GM19035 (cell line): Measurements from ENCODE around the gene MAP2K6.
"Not testable (repeated sequence)": the region's sequence is repeated elsewhere in the genome, so short reads cannot be mapped to it uniquely, and the experiment has no call there.

Experiments used
- ATAC-seq: cut with Tn5 transposase; IDR thresholded peaks from one replicate; pipeline ENCODE4 v1.9.1; 2021; ENCODE audit not compliant: unreplicated experiment

MAP2K6 gene

DNA sequence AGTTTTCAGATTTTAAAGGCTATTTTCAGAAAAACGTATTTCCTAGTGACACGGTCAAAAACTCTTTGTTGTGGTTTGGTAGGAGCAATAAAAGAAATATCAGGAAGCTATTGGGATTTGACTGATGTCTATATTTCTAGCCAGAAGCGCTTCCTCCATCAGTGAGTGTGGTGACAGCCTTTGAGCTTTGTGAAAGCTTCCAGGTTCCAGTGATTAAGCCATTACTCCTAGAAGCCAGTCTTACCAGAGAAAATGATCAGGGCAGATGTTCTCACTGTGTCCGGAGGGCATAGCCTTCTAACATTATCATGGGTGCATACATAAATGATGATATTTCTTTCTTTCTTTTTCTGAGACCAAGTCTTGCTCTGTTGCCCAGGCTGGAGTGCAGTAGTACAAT is 39.6 kb downstream of the MAP2K6 start:
- ATAC-seq, result no peak

DNA sequence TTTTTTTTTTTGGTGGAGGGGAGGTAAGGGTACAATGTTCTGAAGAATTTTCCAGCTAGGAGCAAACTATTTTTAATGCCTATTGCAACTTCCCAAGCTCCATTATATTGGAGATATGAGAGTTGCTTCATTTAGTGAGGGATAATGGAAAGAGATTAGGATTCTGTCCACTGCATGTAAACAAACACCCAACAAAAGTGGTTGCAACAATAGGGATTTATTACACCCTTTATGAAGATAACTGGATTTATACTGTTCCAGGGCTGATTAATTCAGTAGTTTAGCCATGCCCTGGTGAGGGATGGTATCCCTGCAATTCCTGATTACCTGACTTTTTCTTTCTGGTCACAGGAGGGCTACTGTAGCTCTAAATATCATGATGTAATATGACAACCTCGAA is 40.5 kb downstream of the MAP2K6 start:
- no peak for ATAC-seq

DNA sequence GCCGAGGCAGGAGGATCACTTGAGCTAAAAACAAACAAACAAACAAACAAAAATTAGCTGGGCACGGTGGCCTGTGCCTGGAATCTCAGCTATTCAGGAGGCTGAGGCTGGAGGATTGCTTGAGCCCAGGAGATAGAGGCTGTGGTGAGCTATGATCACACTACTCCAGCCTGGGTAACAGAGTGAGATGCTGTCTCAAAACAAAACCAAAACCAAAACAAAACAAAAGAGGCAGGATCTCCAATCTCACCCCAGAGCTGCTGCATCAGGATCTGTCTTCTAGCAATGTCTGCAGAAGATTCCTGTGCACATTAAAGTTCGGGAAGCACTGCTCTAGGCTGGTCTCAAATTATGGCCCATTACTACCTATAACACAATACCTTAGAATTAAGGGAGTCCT is 43.1 kb downstream of the MAP2K6 start:
- ATAC-seq, result no peak

DNA sequence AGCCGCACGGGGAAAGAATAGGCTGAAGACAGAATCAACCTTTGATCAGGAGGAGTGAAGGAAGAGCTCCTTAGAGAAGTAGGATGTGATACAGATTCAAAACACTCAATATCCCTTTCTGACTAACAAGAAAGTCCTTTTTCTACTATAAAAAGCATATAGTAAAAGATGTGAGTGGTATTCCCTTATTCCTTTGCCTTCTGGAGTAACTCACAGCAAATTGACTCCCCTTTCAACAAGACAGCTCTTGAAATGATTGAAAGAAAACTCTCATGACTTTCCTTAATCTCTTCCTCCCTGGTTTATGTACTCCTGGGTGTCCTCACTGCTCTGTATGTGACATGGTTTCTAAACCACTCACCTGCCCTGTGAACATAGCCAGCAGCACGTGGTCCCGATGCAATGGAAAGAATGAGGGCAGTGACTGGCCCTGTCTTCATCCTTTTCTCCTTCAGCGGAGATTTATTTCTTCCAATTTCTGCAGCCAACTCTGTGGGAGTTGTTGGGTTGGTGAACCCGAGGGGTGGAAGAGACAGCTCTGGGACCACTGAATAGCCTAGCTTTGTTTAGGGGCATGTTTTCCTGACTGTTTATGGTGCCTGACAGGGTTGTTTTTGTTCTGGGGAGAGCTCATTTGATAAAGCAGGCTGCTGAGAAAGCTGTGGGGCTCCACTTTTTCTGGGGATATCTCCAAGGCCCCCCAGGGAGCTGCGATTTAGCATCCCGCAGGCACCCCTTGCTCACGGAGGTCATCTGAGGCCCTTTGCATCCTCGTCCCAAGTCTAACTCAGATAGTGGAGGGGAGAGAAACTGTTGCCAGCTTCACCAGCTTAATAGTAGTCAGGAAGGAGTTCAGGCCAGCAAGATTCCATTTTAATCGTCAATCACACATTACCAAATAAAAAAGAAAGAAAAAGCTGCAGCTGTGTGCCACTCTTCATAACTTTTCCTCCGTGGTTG is 46.7 kb downstream of the MAP2K6 start:
- ATAC-seq, result no peak

DNA sequence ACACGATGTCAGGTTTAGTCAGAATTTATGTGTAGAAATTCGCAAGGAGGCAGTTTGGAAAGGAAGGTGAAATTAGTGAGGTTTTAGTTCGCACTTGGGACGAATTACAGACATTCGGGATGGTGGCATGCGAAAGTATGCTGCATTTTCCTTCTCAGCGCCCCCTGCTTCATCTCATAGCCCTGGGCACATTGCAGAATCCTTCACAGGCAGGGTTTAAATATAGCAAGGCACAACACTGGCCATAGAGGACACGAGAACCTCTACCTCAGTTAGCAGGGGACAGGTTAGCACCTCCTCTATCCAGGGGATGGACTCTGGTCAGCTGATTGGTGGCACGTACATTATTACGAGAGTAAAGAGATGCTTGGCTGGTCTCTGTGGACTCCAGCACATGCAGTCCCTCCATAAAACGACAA is 47.5 kb downstream of the MAP2K6 start:
- no peak for ATAC-seq

DNA sequence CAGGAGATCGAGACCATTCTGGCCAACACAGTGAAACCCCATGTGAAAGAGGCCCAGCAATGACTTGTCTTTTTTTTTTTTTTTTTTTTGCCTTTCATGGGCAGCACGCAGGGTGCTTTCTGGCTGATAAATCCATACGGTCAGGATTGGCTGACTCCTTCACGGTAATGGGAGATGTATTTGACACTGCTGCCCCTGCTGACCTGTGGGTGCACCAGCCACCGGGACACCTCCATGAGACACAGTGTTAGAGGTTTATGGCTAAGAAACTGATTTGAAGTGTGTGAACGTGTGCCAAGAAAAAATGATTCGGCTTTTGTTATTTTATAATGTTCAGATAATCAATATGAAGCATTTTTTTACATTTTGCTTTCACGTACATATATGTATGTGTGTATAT is 48.4 kb downstream of the MAP2K6 start:
- no peak for ATAC-seq

DNA sequence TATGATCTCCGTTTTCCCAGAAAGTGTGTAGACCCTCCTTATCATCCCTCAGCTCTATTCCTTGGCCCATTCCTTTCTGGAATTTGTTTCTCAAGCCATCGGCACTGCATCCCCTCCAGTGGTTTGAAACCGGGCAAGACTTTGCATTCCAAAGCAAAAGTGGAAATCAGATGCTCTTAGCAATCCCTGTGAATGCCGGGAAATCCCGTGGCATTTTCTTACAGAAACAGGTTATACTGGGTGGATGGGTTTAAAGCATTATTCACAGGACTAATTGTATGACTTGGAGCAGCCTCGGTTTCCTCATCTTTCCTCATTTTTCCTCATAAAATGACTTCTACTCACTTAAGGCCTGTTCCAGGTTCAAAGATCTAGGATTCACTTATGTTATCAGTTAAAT is 52.0 kb downstream of the MAP2K6 start:
- no peak for ATAC-seq

DNA sequence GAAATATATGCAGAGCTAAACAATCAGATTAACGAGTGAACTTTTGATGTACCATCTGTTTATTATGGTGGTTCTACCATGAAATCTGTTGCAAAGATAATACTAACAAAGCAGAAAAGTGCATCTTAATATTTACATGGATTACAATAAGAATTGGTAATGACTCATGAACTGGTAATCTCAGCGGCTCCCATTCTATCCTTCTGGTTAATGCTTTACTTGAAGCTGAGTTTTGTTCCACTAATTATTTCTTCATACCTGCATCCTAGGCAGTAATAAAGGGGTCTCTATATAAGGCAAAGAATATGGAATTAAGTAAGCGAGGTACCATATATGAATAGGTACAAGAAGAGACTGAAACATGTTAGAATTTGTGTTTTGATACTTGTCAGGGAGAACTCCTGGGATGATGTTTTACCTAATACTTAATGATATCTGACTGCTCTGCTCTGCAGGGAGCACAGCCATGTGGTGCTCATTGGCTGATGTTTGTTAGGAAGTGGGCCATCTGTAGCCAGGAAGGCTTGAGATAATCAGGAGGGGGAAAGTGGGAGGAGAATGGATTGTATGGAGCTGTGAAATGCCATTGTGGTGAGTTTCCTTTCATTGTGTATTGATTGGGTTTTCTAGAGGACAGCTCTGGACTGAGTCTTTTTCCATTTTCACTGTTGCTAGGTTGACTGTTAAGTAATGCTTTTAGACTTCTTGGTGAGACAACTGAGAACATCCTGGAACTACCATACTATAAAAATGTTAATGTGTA is 52.6 kb downstream of the MAP2K6 start:
- no peak for ATAC-seq

DNA sequence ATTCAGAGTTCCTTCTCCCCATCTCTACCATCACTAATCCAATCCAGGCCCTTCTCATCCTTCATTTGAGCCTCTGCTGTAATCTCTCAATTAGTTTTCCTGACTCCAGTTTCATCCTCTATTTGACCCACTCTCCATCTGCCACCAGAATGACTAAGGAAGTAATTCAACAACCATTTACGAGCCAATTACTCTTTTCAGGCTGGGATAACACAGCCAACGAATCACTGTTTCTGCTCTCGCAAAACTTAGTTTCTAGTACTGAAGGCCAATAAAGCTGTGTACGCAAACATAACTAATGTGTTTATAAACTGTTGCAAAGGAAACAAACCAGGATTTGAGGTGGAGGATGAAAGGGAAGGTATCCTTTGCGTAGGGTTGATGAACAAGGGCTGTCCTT is 53.7 kb downstream of the MAP2K6 start:
- no peak for ATAC-seq

DNA sequence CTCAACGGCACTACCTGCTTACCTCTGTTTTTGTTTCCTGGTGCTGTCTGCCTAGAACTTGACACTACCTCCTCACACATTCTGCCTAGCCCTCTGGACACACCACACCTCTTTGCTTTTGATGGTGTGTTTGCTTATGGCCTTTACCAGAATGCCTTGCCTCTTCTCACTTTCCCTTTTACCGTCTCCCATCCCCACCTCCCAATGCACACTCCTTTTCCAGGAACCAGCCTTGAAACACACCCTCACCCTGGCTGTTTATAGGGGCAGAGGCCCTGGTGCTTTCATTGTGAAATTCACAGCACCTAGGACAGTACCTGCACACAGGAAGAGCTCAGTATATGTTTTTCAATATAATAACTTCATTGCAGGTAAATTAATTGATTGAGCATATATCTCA is 56.2 kb downstream of the MAP2K6 start:
- no peak for ATAC-seq

DNA sequence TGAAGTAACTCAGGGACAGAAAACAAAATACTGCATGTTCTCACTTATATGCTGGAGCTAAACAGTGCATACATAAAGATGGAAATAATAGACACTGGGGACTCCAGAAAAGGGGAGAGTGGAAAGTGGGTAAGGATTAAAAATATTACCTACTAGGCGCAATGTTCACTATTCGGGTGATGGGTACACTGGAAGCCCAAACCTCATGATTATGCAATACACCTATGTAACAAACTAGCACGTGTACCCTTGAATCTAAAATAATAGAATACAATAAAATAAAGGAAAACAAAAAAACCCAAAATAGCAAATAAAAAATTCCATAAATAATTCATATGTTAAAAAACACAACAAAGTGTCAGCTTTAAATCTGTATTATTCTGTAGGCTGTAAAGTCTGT is 56.9 kb downstream of the MAP2K6 start:
- ATAC-seq, result no peak

DNA sequence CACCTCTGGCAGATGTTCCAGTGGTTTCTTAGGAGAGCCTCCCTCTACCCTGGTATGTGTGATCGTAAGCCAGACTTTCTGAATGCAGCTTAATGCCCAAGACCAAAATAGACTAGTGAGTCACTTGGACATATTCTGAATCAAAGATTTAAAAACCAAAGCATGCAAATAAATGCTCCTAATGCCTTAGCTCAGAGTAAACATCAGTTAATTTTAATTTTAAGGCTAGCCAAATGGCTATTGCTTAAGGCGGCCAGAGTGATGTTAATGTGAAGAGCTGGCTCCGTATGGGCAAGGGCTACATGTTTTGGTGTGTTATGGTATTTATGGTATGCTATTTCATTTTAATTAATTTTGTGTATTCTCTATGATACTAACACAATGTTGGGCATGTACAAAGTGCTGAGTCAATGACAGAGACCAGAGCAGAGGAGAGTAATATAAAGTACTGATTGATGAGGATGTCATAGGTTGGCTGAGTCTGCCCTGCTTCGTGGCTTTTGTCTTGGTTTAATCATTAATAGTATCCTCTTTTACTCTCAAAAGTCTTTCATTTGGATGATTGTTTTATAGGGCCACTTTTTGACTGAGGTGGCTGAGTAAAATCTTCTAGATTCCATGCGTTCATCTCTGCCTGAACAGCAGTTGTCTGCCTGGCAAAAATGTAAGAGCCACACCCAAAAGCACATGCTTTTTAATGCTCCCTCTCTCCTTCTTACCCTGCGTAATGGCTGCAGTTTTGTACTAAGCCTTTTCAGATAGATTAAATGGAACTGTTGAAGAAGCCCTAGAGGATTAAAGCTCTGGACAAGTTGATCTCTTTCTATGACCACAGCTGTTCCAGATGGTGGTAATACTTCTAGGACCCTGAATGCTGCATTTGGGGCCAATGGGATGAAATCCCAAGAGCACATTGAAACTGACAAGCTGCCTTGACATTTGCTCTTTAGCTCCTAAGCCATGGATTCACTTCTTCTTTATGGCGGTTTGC is 59.6 kb downstream of the MAP2K6 start:
- no peak for ATAC-seq

DNA sequence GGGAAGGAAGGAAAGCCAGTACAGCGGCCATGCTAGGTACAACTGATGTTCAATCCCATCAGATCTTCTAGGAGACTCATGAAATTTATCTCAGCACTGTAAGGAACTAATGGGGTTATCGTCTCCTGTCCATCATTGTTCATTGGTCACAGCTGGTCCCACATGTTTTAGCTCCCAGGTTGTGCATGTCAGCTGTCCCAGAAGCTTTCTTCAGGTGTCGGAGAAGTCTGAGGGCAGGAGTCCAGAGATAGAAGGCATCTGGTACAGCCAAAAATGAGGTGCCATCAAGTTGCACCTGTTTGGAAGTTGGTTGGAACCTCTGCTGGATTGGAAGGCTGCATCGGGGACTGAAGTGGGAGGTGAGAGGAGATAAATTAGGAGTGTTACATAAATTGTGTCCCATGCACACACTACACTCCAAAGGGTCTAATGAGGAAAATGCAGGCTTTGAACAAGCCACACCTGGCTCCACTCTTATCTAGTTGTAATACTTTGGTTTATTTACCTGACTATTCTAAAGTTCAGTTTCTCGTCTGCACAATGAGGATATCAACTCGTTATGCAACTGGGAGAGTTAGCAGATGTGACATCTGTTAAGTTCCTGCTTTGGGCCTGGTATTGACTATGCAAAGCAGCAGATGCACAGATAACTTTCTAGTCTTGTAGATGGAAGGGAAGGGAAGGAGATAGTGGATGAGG is 62.9 kb downstream of the MAP2K6 start:
- no peak for ATAC-seq

DNA sequence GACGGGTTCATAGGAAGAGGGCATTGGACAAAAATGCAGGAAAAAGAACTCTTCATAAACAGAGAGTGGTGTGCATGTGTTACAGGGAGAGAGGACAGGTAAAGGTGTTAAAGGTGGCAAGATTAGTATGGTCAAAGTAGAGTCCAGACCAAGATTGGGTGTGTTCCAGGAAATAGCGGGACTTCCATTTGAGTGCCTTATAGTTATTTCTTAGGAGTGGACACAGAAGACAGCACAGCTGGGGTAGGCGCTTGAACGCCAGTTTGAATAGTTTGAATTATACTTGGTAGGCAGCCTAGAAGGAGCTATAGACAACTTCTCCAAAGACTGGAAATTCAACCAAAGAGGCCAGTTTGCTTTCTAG is 63.4 kb downstream of the MAP2K6 start:
- ATAC-seq, result no peak

DNA sequence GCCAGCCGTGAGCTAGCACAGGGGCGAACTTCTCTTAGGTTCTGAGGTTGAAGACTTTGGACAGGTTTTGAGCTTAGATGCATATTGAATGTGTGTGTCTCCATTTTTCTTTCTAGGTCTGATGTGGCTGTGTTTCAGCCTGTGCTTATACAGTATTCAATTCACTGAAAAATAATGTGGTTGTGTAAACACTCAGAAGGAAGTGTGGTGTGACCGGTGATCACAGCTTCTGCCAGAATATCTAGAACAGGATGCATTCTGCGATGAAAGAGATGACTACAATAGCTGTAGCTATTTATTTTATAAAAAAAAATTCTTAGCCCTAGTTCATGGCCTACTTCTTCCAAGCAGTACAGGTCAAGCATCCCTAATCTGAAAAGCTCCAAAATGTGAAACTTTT is 64.4 kb downstream of the MAP2K6 start:
- ATAC-seq, result no peak

DNA sequence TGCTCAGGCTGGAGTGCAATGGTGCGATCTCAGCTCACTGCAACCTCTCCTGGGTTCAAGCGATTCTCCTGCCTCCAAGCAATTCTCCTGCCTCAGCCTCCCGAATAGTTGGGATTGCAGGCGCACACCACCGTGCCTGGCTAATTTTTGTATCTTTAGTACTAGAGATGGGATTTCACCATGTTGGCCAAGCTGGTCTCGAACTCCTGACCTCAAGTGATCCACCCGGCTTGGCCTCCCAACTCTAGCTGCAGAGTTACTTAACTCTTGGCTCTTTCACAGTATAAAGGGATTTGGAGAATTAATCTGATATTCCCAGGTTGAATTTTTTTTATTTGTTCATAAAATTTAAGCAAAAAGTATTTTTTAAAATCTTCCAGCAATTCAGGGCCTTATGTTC is 65.3 kb downstream of the MAP2K6 start:
- ATAC-seq, result not testable (repeated sequence)

DNA sequence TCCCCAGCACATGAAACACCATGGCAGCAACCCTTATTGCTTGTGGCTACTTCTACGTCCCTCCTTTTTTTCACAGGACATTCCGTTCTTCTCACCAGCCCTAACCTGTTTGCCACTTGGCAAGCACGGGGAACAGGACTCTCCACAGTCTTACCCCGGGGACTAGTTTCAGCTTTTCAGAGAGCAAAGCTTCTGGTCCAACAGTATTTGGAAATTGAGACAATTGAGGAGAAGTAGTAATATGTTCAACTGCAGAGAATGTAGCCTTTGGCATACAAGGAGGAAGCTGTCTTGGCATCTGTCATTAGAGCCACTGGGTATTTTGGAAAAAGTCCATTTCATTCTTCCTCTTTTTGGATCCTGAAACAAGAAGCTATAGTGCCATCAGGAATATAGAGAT is 65.7 kb downstream of the MAP2K6 start:
- no peak for ATAC-seq

DNA sequence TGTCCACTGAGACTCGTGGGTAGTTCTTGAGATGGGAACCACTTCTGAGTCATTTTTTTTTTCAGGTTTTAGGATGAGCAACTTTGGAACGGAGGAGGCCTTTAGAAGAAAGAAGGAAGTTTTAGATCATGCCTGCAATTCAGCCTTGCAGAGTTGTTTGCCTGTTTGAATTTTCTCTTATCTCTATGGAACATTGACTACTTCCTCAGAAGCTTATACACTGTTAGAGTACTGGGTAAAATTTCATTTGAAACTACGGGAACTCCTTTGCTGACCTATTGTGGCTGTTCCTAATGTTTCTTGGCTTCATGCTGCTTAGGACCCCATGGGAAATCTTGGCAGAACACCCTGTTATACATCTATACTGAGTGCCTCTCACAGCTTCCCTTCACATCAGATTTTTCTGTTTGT is 70.8 kb downstream of the MAP2K6 start:
- ATAC-seq, result no peak

DNA sequence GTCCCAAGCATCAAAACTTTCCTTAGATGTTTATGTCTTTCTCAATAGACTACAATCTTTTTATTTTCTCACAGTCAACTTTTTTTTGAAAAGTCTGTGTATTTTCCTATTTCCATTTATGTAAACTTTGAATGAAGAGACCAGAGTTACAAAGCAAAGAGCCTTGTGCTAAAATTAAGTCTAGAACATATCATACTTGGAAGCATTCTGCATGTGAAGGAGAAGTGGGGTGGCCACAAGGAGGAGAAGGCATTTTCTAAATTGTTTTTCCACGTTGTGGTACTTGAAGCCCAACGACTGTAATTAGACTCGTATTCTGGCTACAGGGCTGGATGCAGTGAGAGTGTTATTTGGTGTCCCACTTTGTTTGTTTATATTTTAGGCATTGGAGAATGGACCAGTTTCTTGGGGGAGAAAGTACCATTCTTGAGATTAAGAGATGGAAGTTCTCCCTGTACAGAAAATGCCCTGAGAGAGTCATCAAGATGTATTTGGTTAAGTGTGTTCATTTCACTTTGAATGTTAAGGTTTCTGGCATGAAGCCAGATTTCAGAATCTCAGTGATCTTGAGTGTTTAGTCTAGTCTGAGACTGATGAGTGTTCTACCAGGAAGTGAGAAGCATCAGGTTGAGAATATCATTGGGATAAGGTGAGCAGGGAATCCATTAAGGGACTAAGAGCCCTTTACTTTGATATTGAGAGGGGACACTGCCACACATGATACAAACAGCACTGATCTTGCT is 71.6 kb downstream of the MAP2K6 start:
- no peak for ATAC-seq
